H1 (cell line): Measurements from ENCODE around the gene ARHGAP6. TPM values are rescaled to one million over a fixed set of nuclear protein-coding genes. Genes with fewer than 3 reads are reported as not detected.

Experiments used
- CTCF ChIA-PET: fragments of 300-600 bp; sonication (Branson Sonifier 250); formaldehyde crosslinking; loops from one replicate; lab custom pipeline; 2021; ENCODE audit not compliant: partially characterized antibody; lab: Charles Lee
- POLR2A ChIA-PET: fragments of 300-600 bp; sonication (Branson Sonifier 250); formaldehyde crosslinking; loops from one replicate; lab custom pipeline; 2021; ENCODE audit warnings: inconsistent platforms; ENCODE audit not compliant: partially characterized antibody; lab: Charles Lee
- DNase-seq, 2 experiments: peaks; one replicate each; pipeline versions ENCODE4 v3.0.0 to v3.0.0-alpha.2; 2010 to 2022; ENCODE audit warnings: low spot score in 2 of 2, low read depth in 1 of 2, mixed read lengths in 1 of 2
- FAIRE-seq: peaks from 2 replicates; lab custom pipeline; 2011; peaks lifted over from hg19 to GRCh38; lab: Jason Lieb, UNC
- H2AFZ ChIP-seq: 2 replicates; pipeline ENCODE4 v1.8.1; 2012; ENCODE audit warnings: low read length, inconsistent platforms
- H2AK5ac ChIP-seq: 2 replicates; pipeline ENCODE4 v1.6.1; 2013; ENCODE audit warnings: low read depth, low read length
- H2BK120ac ChIP-seq: replicated peaks from 2 replicates; pipeline ENCODE3; 2013; ENCODE audit warnings: low read depth, low read length, inconsistent platforms
- H2BK12ac ChIP-seq: 2 replicates; pipeline ENCODE4 v1.6.1; 2013; ENCODE audit warnings: low read depth, low read length
- H2BK15ac ChIP-seq: 2 replicates; pipeline ENCODE4 v1.6.1; 2013; ENCODE audit warnings: low read length
- H2BK20ac ChIP-seq: 2 replicates; pipeline ENCODE4 v1.6.1; 2013; ENCODE audit warnings: low read length
- H2BK5ac ChIP-seq: 2 replicates; pipeline ENCODE4 v1.6.1; 2013; ENCODE audit warnings: low read depth, low read length
- H3K14ac ChIP-seq: 2 replicates; pipeline ENCODE4 v1.6.1; 2013; ENCODE audit warnings: inconsistent platforms; ENCODE audit not compliant: insufficient read length
- H3K18ac ChIP-seq: 2 replicates; pipeline ENCODE4 v1.6.1; 2013; ENCODE audit warnings: low read length; ENCODE audit errors: extremely low read depth
- H3K23ac ChIP-seq: 2 replicates; pipeline ENCODE4 v1.6.1; 2013; ENCODE audit warnings: inconsistent platforms; ENCODE audit not compliant: insufficient read length
- H3K23me2 ChIP-seq: 2 replicates; pipeline ENCODE4 v1.6.1; 2013; ENCODE audit warnings: low read depth, low read length
- H3K27ac ChIP-seq: 2 replicates; pipeline ENCODE4 v1.6.1; 2011; ENCODE audit warnings: low read depth, low read length, inconsistent platforms
- H3K27me3 ChIP-seq, 4 experiments: replicated peaks in 1 of 4; 1 replicate in 1 of 4; 2 replicates in 3 of 4; pipeline versions ENCODE4 v1.6.1 to v1.8.1; 2011 to 2013; ENCODE audit warnings: low read length in 3 of 4, mild to moderate bottlenecking in 3 of 4, inconsistent platforms in 2 of 4, mixed read lengths in 2 of 4, moderate library complexity in 1 of 4; ENCODE audit not compliant: control insufficient read depth in 3 of 4, insufficient read depth in 3 of 4; ENCODE audit errors: extremely low read depth in 1 of 4
- H3K36me3 ChIP-seq, 4 experiments: 2 replicates each; pipeline versions ENCODE4 v1.6.1 to v1.8.1; 2011 to 2013; ENCODE audit warnings: mild to moderate bottlenecking in 4 of 4, low read length in 3 of 4, moderate library complexity in 2 of 4, control low read depth in 1 of 4, inconsistent platforms in 1 of 4; ENCODE audit not compliant: insufficient read depth in 4 of 4, control insufficient read depth in 2 of 4
- H3K4ac ChIP-seq: replicated peaks from 2 replicates; pipeline ENCODE3; 2013; ENCODE audit warnings: low read length, low read depth, mixed read lengths, inconsistent platforms; ENCODE audit not compliant: insufficient read length
- H3K4me1 ChIP-seq, 4 experiments: replicated peaks in 1 of 4; 1 replicate in 1 of 4; 2 replicates in 3 of 4; pipeline versions ENCODE4 v1.6.1 to v1.8.1; 2011 to 2013; ENCODE audit warnings: low read length in 3 of 4, inconsistent platforms in 2 of 4, mixed read lengths in 1 of 4; ENCODE audit not compliant: insufficient read depth in 4 of 4, control insufficient read depth in 3 of 4
- H3K4me2 ChIP-seq, 2 experiments: 2 replicates each; pipeline versions ENCODE4 v1.6.1 to v1.8.1; 2011 to 2013; ENCODE audit warnings: low read depth in 2 of 2, low read length in 2 of 2, control low read depth in 1 of 2, inconsistent platforms in 1 of 2, mild to moderate bottlenecking in 1 of 2; ENCODE audit not compliant: insufficient read depth in 1 of 2
- H3K4me3 ChIP-seq, 4 experiments: fragments of 200-600, 300-600 bp in 1 of 4; sonication (generic), shearing (Covaris generic), sonication (Bioruptor Twin) in 1 of 4; 2 replicates each; pipeline versions ENCODE4 v1.5.1 to v1.8.1; 2011 to 2016; ENCODE audit warnings: low read length in 4 of 4, low read depth in 3 of 4, control low read depth in 2 of 4, inconsistent platforms in 2 of 4, mild to moderate bottlenecking in 2 of 4, mixed read lengths in 1 of 4, moderate library complexity in 1 of 4; ENCODE audit not compliant: insufficient read depth in 2 of 4; ENCODE audit errors: extremely low read depth in 1 of 4
- H3K56ac ChIP-seq: replicated peaks from 2 replicates; pipeline ENCODE3; 2013; ENCODE audit warnings: low read depth, mild to moderate bottlenecking, mixed read lengths, low read length, inconsistent platforms; ENCODE audit not compliant: insufficient read length
- H3K79me1 ChIP-seq: 2 replicates; pipeline ENCODE4 v1.6.1; 2013; ENCODE audit warnings: low read depth, low read length, control low read depth
- H3K79me2 ChIP-seq, 2 experiments: 2 replicates each; pipeline versions ENCODE4 v1.6.1 to v1.8.1; 2012 to 2013; ENCODE audit warnings: low read length in 2 of 2, mild to moderate bottlenecking in 2 of 2, inconsistent platforms in 1 of 2; ENCODE audit not compliant: insufficient read depth in 2 of 2, control insufficient read depth in 1 of 2
- H3K9ac ChIP-seq, 4 experiments: replicated peaks in 1 of 4; 1 replicate in 1 of 4; 2 replicates in 3 of 4; pipeline versions ENCODE4 v1.6.1 to v1.8.1; 2011 to 2013; ENCODE audit warnings: low read depth in 3 of 4, low read length in 3 of 4, control low read depth in 2 of 4, mild to moderate bottlenecking in 2 of 4, moderate library complexity in 2 of 4, inconsistent platforms in 1 of 4; ENCODE audit errors: extremely low read depth in 1 of 4
- H3K9me3 ChIP-seq, 2 experiments: 2 replicates each; pipeline versions ENCODE4 v1.6.1 to v1.8.1; 2012 to 2013; ENCODE audit warnings: mild to moderate bottlenecking in 2 of 2, moderate library complexity in 2 of 2, control low read depth in 1 of 2, inconsistent platforms in 1 of 2, low read depth in 1 of 2, low read length in 1 of 2, mixed read lengths in 1 of 2; ENCODE audit not compliant: insufficient read depth in 2 of 2
- H4K20me1 ChIP-seq, 2 experiments: replicated peaks in 1 of 2; 2 replicates each; pipeline versions ENCODE3 to v1.8.1; 2011 to 2013; ENCODE audit warnings: inconsistent platforms in 2 of 2, low read length in 2 of 2, mild to moderate bottlenecking in 1 of 2; ENCODE audit not compliant: insufficient read depth in 2 of 2, control insufficient read depth in 1 of 2
- H4K5ac ChIP-seq: 2 replicates; pipeline ENCODE4 v1.6.1; 2013; ENCODE audit warnings: low read length, low read depth, mixed read lengths, inconsistent platforms; ENCODE audit not compliant: insufficient read length
- H4K8ac ChIP-seq: 2 replicates; pipeline ENCODE4 v1.8.0; 2013; ENCODE audit warnings: mild to moderate bottlenecking, moderate library complexity, low read length, inconsistent platforms; ENCODE audit not compliant: insufficient read depth; ENCODE audit errors: extremely low read depth
- H4K91ac ChIP-seq: replicated peaks from 2 replicates; pipeline ENCODE3; 2013; ENCODE audit warnings: low read length, mixed read lengths, inconsistent platforms; ENCODE audit not compliant: insufficient read length
- ASH2L ChIP-seq: fragments of 200-600, 300-600 bp; sonication (generic); IDR thresholded peaks from one replicate; pipeline ENCODE4 v1.7.1; 2017; ENCODE audit warnings: low read length
- CBX8 ChIP-seq: fragments of 300-800, 300-1000 bp; sonication (generic); IDR thresholded peaks from 2 replicates; pipeline ENCODE4 v1.7.1; 2016; ENCODE audit warnings: low read depth, low read length, borderline replicate concordance
- SIN3A ChIP-seq, 2 experiments: IDR thresholded peaks in 1 of 2; conservative IDR thresholded peaks in 1 of 2; 2 replicates each; pipeline ENCODE4 v1.6.1; 2011 to 2012; ENCODE audit warnings: low read length in 2 of 2, improper control_type of control experiment in 1 of 2, low read depth in 1 of 2, mild to moderate bottlenecking in 1 of 2
- SP2 ChIP-seq: IDR thresholded peaks from 2 replicates; pipeline ENCODE4 v1.6.1; 2012; ENCODE audit warnings: mild to moderate bottlenecking, low read length, inconsistent platforms
- SRF ChIP-seq: IDR thresholded peaks from 2 replicates; pipeline ENCODE4 v1.6.1; 2011; ENCODE audit warnings: mild to moderate bottlenecking, low read depth, low read length, moderate library complexity
- TAF7 ChIP-seq: optimal IDR thresholded peaks from 2 replicates; pipeline ENCODE3; 2011; ENCODE audit warnings: low read depth, mild to moderate bottlenecking, inconsistent platforms, low read length, moderate library complexity, borderline replicate concordance
- WGBS, 2 experiments: shearing (Covaris generic) in 1 of 2; methylation state at CpG; one replicate each; pipeline versions ENCODE4 v1.1.6 to v1.1.7; 2013 to 2015; ENCODE audit warnings: low lambda C conversion rate in 2 of 2, mixed read lengths in 2 of 2, inconsistent platforms in 1 of 2, low coverage in 1 of 2, missing lambda C conversion rate in 1 of 2; ENCODE audit not compliant: insufficient replicate concordance in 2 of 2, insufficient coverage in 1 of 2, insufficient read length in 1 of 2; ENCODE audit errors: extremely low coverage in 1 of 2, missing lambda C conversion rate in 1 of 2; 5-methylcytosine and 5-hydroxymethylcytosine counted together
- polyA plus RNA-seq, 7 experiments: library from polyadenylated mRNA; depleted of rRNA in 3 of 7; stranded (reverse) in 5 of 7; unstranded in 2 of 7; fragments of >200 nt in 5 of 7; fragments of 200-250 nt in 2 of 7; gene quantifications; 1 replicate in 5 of 7; 2 replicates in 1 of 7; 4 replicates in 1 of 7; pipeline versions ENCODE4 v1.2.1 to v1.2.3, GENCODE V29; 2011 to 2013; ENCODE audit warnings: missing spikeins in 2 of 7, mixed read lengths in 2 of 7
- total RNA-seq: library from RNA; stranded (reverse); fragmentation: NEBNext Ultra II Directional; extraction: Animal tissue kit (Norgen Biotek cat#: 25700); gene quantifications from 2 replicates; pipeline ENCODE4 v1.2.1, GENCODE V29; 2021
- TF ChIP-seq, protein P1 (sequence below): IDR thresholded peaks from 2 replicates; pipeline ENCODE4 v1.6.1; 2012; ENCODE audit warnings: inconsistent platforms

The ARHGAP6 gene
- total and polyA plus RNA-seq, 2 of the 8 experiments (the other 6 are each of a cell fraction or from before 2014, with no cell fraction given), result 0.35 to 0.82 TPM

GRCh38 chrX:11611161-11611560, 54.6 kb downstream of the ARHGAP6 start:
- H3K27me3 ChIP-seq, result no peaks in the 10 kb centered on the region
- no peak overlapping the region for H3K14ac ChIP-seq
- ChIA-PET POLR2A (no interaction called here), CTCF (no interaction called here)
- H2BK5ac ChIP-seq, result no peak overlapping the region
- FAIRE-seq (no peak), DNase-seq (no peak)
- no peak overlapping the region for H3K56ac ChIP-seq
- H4K5ac ChIP-seq, result no peak overlapping the region
- no peak overlapping the region for H3K23ac ChIP-seq
- H2AFZ ChIP-seq, result no peak overlapping the region
- H3K18ac ChIP-seq, result no peak overlapping the region
- H2BK15ac ChIP-seq, result no peak overlapping the region
- H3K9me3 ChIP-seq, result no peaks in the 10 kb centered on the region
- H2BK120ac ChIP-seq, result no peak overlapping the region
- no peak overlapping the region for H2BK20ac ChIP-seq
- no peak overlapping the region for H3K4me2 ChIP-seq
- TF ChIP-seq TAF7 (no peak), SP2 (no peak), SRF (no peak), SIN3A (conservative IDR thresholded peaks at IDR 0.05 in 1 of 2, IDR thresholded peaks at IDR 0.05 in 1 of 2; ENCODE audit: low read depth in 1 of 2, low read length in 2 of 2) (no peak), ASH2L (no peak), CBX8 (no peak)
- TF ChIP-seq, protein P1, sequence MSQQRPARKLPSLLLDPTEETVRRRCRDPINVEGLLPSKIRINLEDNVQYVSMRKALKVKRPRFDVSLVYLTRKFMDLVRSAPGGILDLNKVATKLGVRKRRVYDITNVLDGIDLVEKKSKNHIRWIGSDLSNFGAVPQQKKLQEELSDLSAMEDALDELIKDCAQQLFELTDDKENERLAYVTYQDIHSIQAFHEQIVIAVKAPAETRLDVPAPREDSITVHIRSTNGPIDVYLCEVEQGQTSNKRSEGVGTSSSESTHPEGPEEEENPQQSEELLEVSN, result no peak
- no peak overlapping the region for H2AK5ac ChIP-seq
- no peak overlapping the region for H4K91ac ChIP-seq
- no peaks in the 10 kb centered on the region for H3K36me3 ChIP-seq
- H4K20me1 ChIP-seq, result no peaks in the 10 kb centered on the region
- 100% methylated on average over 1 of the region's 1 CpG; no CpG with 5 or more reads in 1 of the 2 experiments for WGBS, 2 experiments
- no peak overlapping the region for H3K4ac ChIP-seq
- H3K4me3 ChIP-seq, result no peak overlapping the region
- no peak overlapping the region for H3K9ac ChIP-seq
- H3K23me2 ChIP-seq, result no peaks in the 10 kb centered on the region
- no peak overlapping the region for H4K8ac ChIP-seq
- no peak overlapping the region for H2BK12ac ChIP-seq
- H3K79me2 ChIP-seq, result no peaks in the 10 kb centered on the region
- no peaks in the 10 kb centered on the region for H3K4me1 ChIP-seq
- H3K79me1 ChIP-seq, result no peaks in the 10 kb centered on the region
- H3K27ac ChIP-seq, result no peak overlapping the region
